HepG2 (cell line): ENCODE results near the gene CDC42EP4. TPM values are rescaled to one million over a fixed set of nuclear protein-coding genes. Genes with fewer than 3 reads are reported as not detected.

Experiments
- BCLAF1 ChIP-seq: fragments of 450-650 bp; IDR thresholded peaks from 2 replicates; pipeline ENCODE4 v1.6.1; 2017; ENCODE audit warnings: mild to moderate bottlenecking
- ESRRA ChIP-seq: sonication (generic); formaldehyde crosslinking; IDR thresholded peaks from 2 replicates; pipeline ENCODE4 v1.5.1; 2020; ENCODE audit warnings: mild to moderate bottlenecking, low read depth, missing genetic modification reagents
- FOXC1 ChIP-seq: sonication (generic); formaldehyde crosslinking; IDR thresholded peaks from 2 replicates; pipeline ENCODE4 v1.8.0; 2022; ENCODE audit warnings: mild to moderate bottlenecking, missing genetic modification reagents, borderline replicate concordance
- HINFP ChIP-seq: sonication (generic); formaldehyde crosslinking; IDR thresholded peaks from 2 replicates; pipeline ENCODE4 v1.4.0; 2020; ENCODE audit warnings: low read depth, mild to moderate bottlenecking, missing genetic modification reagents
- IRF1 ChIP-seq: sonication (generic); formaldehyde crosslinking; IDR thresholded peaks from 2 replicates; pipeline ENCODE4 v1.4.0; 2020; ENCODE audit warnings: low read depth, mild to moderate bottlenecking, missing genetic modification reagents
- KLF12 ChIP-seq: sonication (generic); formaldehyde crosslinking; IDR thresholded peaks from 2 replicates; pipeline ENCODE4 v1.4.0; 2020; ENCODE audit warnings: missing genetic modification reagents, borderline replicate concordance
- MBD4 ChIP-seq: IDR thresholded peaks from 2 replicates; pipeline ENCODE4 v1.6.1; 2012; ENCODE audit warnings: low read length, inconsistent platforms, borderline replicate concordance
- MED1 ChIP-seq: sonication (generic); formaldehyde crosslinking; IDR thresholded peaks from 2 replicates; pipeline ENCODE4 v1.4.0; 2020; ENCODE audit warnings: missing genetic modification reagents
- NPAS2 ChIP-seq: sonication (generic); formaldehyde crosslinking; IDR thresholded peaks from 2 replicates; pipeline ENCODE4 v1.8.0; 2022; ENCODE audit warnings: mild to moderate bottlenecking, missing genetic modification reagents, borderline replicate concordance
- PRDM15 ChIP-seq: sonication (generic); formaldehyde crosslinking; IDR thresholded peaks from 2 replicates; pipeline ENCODE4 v1.4.0; 2020; ENCODE audit warnings: missing genetic modification reagents
- PTBP1 ChIP-seq: fragments of 200-400 bp; formaldehyde crosslinking; IDR thresholded peaks from 2 replicates; pipeline ENCODE4 v1.6.1; 2018; ENCODE audit warnings: low read length, low read depth; ENCODE audit not compliant: poor library complexity, severe bottlenecking
- REL ChIP-seq: sonication (generic); formaldehyde crosslinking; conservative IDR thresholded peaks from 2 replicates; pipeline ENCODE4 v1.8.0; 2022; ENCODE audit warnings: mild to moderate bottlenecking, missing genetic modification reagents, moderate library complexity
- SIX1 ChIP-seq: sonication (generic); formaldehyde crosslinking; IDR thresholded peaks from 2 replicates; pipeline ENCODE4 v1.4.0; 2020; ENCODE audit warnings: missing genetic modification reagents, borderline replicate concordance
- SUZ12 ChIP-seq: fragments of 150-350 bp; IDR thresholded peaks from 2 replicates; pipeline ENCODE4 v1.6.1; 2014; ENCODE audit warnings: low read depth, low read length
- ZBTB2 ChIP-seq: sonication (generic); formaldehyde crosslinking; IDR thresholded peaks from 2 replicates; pipeline ENCODE4 v1.8.0; 2022; ENCODE audit warnings: low read depth, missing genetic modification reagents
- ZNF552 ChIP-seq: sonication (generic); formaldehyde crosslinking; IDR thresholded peaks from 2 replicates; pipeline ENCODE4 v1.9.0; 2022; ENCODE audit warnings: missing genetic modification reagents, mild to moderate bottlenecking, borderline replicate concordance
- ZNF644 ChIP-seq: IDR thresholded peaks from 2 replicates; pipeline ENCODE4 v1.6.1; 2016; ENCODE audit warnings: low read depth
- polyA plus RNA-seq, 8 experiments: library from polyadenylated mRNA; depleted of rRNA in 3 of 8; stranded (reverse) in 7 of 8; unstranded in 1 of 8; fragments of >200 nt; fragmentation: Illumina TruSeq in 4 of 8; extraction: Trizol in 4 of 8; gene quantifications; 2 replicates each; pipeline versions ENCODE4 v1.2.1 to v1.2.3, GENCODE V29; 2011 to 2016; ENCODE audit warnings: low read depth in 4 of 8, missing spikeins in 1 of 8, mixed read lengths in 1 of 8; ENCODE audit not compliant: insufficient read depth in 1 of 8
- total RNA-seq, 5 experiments: library from RNA; depleted of rRNA; stranded (reverse); fragments of >200 nt; fragmentation: Illumina TruSeq; extraction: Trizol; gene quantifications; 2 replicates each; pipeline ENCODE4 v1.2.3, GENCODE V29; 2016; ENCODE audit warnings: low read depth in 1 of 5

The CDC42EP4 gene
- total and polyA plus RNA-seq, 2 of the 13 experiments (the other 11 are each of a cell fraction or from before 2014, with no cell fraction given), result 19.0 to 54.0 TPM

- TF ChIP-seq HINFP (CRISPR knock-in tag), result no peak; the same call in 1 of the 2 replicates
- TF ChIP-seq ZNF644, result peak; percentile 77
- TF ChIP-seq KLF12, result no peak
- TF ChIP-seq REL (CRISPR knock-in tag), result no peak
- no peak for TF ChIP-seq ZNF552 (CRISPR knock-in tag)
- peak; percentile 59 for TF ChIP-seq FOXC1 (CRISPR knock-in tag)
- no peak for TF ChIP-seq PRDM15
- peak; percentile 64; the same call in 1 of the 2 replicates for TF ChIP-seq SIX1 (CRISPR knock-in tag)
- TF ChIP-seq MED1, result peak; percentile 89
- TF ChIP-seq NPAS2 (CRISPR knock-in tag), result no peak
- TF ChIP-seq IRF1, result no peak
- TF ChIP-seq SUZ12, result no peak
- no peak for TF ChIP-seq ESRRA (CRISPR knock-in tag)
- no peak for TF ChIP-seq PTBP1
- TF ChIP-seq ZBTB2, result no peak
- no peak for TF ChIP-seq BCLAF1
- TF ChIP-seq MBD4, result no peak
These were observed 33.7 kb downstream of the CDC42EP4 start (continued) for GRCh38 chr17:73278049-73278464.
